T follicular helper cell (primary cell): ENCODE data around the gene ZNF20.

Experiments
- DNase-seq: peaks from one replicate; pipeline ENCODE4 v3.0.0-alpha.2; 2020; ENCODE audit warnings: low read depth
- total RNA-seq, 2 experiments: gene quantifications; one replicate each; lab custom pipeline; 2026; lab: John Stamatoyannopoulos, UW

ZNF20 gene
- 0.30 to 1.1 reads per million in 2 experiments for total RNA-seq

DNA sequence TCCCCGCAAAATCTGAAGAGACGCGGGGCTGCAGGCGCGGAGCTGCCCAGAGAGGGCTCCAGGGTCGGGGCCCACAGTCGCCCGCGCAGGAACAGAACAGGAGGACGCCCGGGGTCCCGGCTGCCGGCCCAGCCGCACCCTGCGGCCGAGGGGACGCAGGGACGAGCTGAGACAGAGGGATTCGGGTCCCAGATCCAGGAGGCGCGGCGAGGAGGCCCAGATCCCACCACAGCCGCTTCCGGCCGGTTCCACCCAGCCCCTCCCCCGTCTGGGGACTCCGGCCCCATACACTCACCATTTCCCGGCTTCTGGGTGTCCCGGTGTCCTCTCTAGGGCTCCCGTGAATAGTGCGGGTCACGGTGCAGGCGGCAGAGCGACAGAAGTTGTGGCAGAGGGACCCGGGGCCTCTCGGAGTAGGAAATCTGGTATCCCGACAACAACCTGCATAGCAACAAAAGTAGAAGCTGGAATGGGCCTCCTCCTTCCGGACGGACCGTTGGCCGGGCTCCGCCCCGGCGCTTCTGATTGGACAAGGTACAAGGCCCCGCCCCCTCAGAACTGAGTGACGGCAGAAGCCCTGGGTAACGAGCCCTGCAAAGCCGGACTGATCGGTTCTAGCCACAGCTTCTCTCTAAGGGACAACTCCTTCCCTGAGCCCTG is at the start of gene ZNF20:
TSS of gene ZNF20 (minus strand) at position 466 of the 660 bp plus-strand sequence. CDS start at position 298, 168 bp downstream.
- peak; percentile 79 for DNase-seq

- no peak for DNase-seq
Measured at GRCh38 chr19:12187625-12188024, 47.5 kb upstream of the ZNF20 start.

- no peak for DNase-seq
Measured at GRCh38 chr19:12180377-12180776, 40.2 kb upstream of the ZNF20 start.

- DNase-seq = no peak
Measured at GRCh38 chr19:12166626-12167025, 26.5 kb upstream of the ZNF20 start.

GRCh38 chr19:12163826-12164225 is 23.7 kb upstream of the ZNF20 start:
- DNase-seq = no peak

DNA sequence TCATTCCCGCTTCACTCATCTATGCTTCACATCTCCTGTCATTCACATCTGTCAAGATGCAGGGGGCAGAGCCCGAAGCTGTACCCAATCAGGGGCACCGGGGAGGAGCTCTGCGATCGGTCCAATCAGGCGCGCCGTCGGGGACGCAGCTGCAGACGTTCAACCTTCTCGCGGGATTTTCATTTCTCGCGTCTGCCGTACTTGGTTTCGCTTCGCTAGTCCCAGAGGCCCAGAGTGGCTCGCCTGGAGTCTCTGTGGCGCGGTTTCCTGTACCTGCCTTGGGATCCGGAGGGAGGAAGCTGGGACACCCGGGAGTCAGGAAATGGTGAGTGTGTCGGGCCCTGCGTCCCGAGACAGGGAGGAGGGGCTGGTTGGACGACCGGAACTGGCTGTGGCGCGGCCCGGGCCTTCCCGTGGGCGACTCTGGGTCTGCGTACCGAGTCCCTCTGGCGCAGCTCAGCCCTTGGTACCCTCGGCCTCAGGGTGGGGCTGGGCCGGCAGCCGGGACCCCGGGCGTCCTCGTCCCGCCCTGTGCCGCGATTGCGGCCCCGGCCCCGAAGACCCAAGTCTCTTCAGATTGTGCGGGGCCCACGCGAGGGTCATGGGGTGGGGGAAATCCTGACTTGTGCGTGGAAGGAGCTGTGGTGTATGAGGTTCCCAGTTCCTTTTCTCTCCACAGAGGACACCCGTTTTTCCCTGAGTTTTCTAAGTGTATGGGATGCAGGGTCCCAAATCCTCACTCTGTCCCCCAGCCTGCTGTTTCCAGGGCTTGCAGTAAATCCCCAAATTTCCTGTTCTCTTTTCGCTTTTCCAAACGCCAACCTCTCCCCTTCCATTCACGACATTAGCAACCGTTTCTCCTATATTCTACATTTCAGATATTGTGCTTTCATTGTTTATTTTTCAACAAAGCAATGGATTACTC is 23.0 kb upstream of the ZNF20 start, which contains the start of gene ZNF136:
TSS of gene ZNF136 (plus strand) at position 215 of the 925 bp plus-strand sequence. CDS start at position 323, 108 bp downstream.
- DNase-seq = peak; percentile 91

DNA sequence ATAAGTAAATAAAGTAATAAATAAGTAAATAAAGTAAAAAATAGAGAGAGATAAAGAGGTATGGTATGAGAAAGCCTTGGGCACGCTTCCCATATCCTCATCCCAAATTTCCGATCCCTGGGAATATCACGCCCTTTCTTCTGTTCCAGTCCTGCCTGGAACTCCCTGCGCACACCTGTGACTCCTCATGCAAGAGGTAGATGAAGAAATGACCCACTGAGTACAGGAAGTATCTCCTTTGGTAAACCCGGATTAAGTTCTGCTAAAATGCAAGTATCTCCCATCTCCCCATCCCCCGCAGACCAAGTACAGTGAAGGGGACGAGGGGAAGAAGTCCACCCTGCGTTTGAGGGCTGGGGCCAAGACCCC is 22.3 kb upstream of the ZNF20 start:
- no peak for DNase-seq

DNA sequence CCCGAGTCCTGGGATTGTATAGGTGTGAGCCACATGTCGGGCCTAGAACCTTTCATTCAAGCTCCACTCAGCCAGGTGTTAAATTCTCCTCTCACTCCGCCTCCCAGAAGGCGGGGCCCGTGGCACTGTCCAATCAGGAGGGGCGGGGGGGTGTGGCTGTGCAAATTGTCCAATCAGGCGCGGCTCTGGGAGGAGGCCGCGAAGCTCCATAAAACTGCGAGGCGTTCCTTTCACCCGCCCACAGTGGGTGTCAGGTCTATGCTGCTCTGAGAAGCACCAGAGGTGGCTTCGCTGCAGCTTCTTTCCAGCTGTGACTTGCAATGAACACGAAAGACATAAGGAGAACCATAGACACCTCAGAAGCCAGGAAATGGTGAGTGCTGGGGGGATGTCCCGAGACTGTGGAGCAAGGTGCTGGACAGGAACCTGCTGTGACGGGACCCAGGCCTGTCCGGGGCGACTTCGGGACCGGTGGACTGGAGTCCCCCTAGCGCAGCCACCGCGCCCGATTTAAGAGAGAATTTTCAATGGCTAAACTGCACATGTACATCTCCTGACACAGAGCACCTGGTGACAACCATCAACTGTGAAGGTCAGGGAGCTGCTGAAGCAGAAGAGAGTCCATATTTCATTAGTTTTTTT is 19.7 kb upstream of the ZNF20 start:
- no peak for DNase-seq

GRCh38 chr19:12156223-12157058 is 16.3 kb upstream of the ZNF20 start, which contains the start of gene ZNF625:
ZNF625 (minus strand) TSS chr19:12156734; CDS start chr19:12156558, 176 bp downstream.
- no peak for DNase-seq

- no peak for DNase-seq
Measured at GRCh38 chr19:12155324-12155860, 15.2 kb upstream of the ZNF20 start.

GRCh38 chr19:12145348-12145747 is 5.2 kb upstream of the ZNF20 start:
- no peak for DNase-seq

DNA sequence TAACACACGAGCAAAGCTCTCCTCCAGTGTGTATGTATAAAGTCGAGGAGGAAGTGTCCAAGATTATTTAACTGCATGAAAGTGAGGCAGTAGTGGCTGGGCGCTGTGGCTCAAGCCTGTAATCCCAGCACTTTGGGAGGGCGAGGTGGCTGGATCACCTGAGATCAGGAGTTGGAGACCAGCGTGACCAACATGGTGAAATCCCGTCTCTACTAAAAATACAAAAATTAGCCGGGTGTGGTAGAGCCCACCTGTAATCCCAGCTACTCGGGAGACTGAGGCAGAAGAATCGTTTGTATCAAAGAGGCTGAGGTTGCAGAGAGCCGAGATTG is 1.2 kb upstream of the ZNF20 start:
- no peak for DNase-seq

GRCh38 chr19:12140545-12141404 is 625 bp upstream of the ZNF20 start:
- peak; percentile 80 for DNase-seq

DNA sequence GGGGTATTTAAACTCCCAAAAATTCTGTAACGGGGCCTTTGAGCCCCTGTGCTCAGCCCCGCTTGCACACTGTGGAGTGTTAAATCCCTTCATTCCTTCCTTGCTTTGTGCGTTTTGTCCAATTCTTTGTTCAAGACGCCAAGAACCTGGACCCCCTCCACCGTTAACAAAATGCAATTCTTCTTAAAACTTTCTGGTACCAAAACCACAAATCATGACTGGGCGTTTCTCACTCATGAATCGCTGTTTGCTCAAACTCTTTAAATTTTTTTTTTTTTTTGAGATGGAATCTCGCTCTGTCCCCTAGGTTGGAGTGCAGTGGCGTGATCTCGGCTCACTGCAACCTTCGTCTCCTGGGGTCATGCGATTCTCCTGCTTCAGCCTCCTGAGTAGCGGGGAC is 881 bp downstream of the ZNF20 start:
- DNase-seq = no peak

GRCh38 chr19:12137221-12137940 is 2.8 kb downstream of the ZNF20 start:
- peak; percentile 14 for DNase-seq

GRCh38 chr19:12133069-12133468 is 7.1 kb downstream of the ZNF20 start:
- DNase-seq = no peak

DNA sequence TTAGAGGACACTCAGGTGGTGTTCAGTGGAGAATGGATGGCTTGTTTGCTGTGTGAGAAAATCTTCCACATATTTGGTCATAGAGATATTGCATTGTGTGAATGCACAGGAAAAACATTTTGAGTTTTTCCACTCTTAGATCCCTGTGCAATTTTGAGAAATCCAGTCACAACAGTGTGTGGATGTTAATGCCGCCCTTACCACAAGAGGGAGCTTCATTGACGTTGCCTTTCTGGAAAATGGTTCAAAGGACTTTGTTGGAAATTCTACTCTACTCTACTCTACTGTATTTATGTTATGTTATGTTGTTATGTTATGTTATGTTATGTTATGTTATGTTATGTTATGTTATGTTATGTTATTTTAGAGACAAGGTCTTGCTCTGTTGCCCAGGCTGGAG is 13.4 kb downstream of the ZNF20 start:
- no peak for DNase-seq

DNA sequence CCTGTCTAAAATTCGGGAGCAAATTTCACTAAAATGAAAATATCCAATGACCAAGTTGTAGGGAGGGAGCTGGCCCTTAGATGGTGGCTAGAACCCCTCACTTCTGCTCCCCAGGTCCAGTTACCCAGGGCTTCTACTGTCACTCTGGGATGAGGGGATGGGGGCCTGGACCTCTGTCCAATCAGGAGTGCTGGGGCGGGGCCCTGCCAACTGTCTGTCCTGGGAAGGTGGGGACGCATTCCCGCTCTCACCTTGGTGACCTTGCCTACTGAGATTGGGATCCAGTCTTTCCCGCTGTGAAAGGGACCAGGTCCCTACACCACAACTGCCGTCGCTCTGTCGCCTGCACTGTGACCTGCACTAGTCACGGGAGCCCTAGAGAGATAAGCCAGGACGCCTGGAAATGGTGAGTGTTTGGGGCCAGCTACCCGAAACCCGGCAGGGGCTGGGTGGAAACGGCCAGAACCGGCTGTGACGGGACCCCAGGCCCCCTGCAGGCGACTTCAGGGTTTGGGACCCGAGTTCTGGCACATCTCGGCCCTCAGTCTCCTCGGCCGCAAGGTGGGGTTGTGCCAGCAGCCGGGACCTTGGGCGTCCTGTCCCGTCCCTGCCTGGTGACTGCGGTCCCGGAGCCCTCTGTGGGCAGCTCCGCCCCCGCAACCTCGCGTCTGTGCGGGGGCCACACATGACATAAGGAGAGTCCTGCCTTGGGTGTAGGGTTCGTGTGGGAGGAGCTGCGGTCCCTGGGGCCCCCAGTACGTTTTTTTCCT is 22.8 kb downstream of the ZNF20 start:
- DNase-seq = no peak

- no peak for DNase-seq
Measured at GRCh38 chr19:12113121-12113520, 27.0 kb downstream of the ZNF20 start.
